ENCODE results near the gene SLC4A8.
"Not testable (repeated sequence)": the region's sequence is repeated elsewhere in the genome, so short reads cannot be mapped to it uniquely, and the experiment has no call there.

SLC4A8 gene

GRCh38 chr12:51496895-51497294 lies 72.3 kb downstream of the SLC4A8 start:
- Histone ChIP-seq H3K4me3 (ENCODE audit: low read length) (no peak overlapping the region), H3K9ac (ENCODE audit: low read length) (no peak overlapping the region), H3K27me3 (ENCODE audit: control insufficient read depth, insufficient read depth, low read length) (no peaks in the 10 kb centered on the region), H3K9me3 (ENCODE audit: control insufficient read depth, low read depth, low read length) (no peaks in the 10 kb centered on the region), H3K36me3 (ENCODE audit: control insufficient read depth, low read depth, low read length) (peaks cover 5% of the 10 kb centered on the region), H3K27ac (ENCODE audit: low read length) (no peak overlapping the region), H3K4me1 (ENCODE audit: control insufficient read depth, low read depth, low read length) (no peaks in the 10 kb centered on the region)

DNA sequence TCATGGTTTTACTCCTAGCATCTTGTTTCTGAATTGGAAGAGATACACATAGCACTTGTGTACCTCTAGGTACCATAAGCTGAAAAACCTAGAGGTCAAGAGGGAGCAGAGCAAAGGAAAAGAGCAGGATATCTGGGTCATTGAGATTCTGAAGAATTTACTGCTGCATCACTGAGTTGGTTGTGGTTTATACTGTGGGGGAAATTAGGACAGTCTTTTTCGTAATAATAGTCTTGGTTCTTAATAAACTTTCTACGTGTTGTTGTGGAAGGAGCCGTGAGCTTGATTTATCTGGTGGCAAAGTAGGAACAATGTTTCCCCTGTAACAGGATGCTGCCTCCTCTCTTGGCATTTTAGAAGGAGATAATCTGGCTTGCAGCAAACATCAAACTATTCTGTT lies 80.2 kb downstream of the SLC4A8 start:
- no peaks in the 10 kb centered on the region for H3K4me1 ChIP-seq (ENCODE audit: control insufficient read depth, low read depth, low read length)
- H3K4me3 ChIP-seq (ENCODE audit: low read length) = no peak overlapping the region
- no peak overlapping the region for H3K27ac ChIP-seq (ENCODE audit: low read length)
- H3K36me3 ChIP-seq (ENCODE audit: control insufficient read depth, low read depth, low read length) = peaks cover 3% of the 10 kb centered on the region
- no peaks in the 10 kb centered on the region for H3K27me3 ChIP-seq (ENCODE audit: control insufficient read depth, insufficient read depth, low read length)
- H3K9me3 ChIP-seq (ENCODE audit: control insufficient read depth, low read depth, low read length) = no peaks in the 10 kb centered on the region
- H3K9ac ChIP-seq (ENCODE audit: low read length) = no peak overlapping the region

- Histone ChIP-seq H3K4me3 (ENCODE audit: low read length) (no peak overlapping the region), H3K9me3 (ENCODE audit: control insufficient read depth, low read depth, low read length) (no peaks in the 10 kb centered on the region), H3K4me1 (ENCODE audit: control insufficient read depth, low read depth, low read length) (no peaks in the 10 kb centered on the region), H3K36me3 (ENCODE audit: control insufficient read depth, low read depth, low read length) (peaks cover 3% of the 10 kb centered on the region), H3K27ac (ENCODE audit: low read length) (no peak overlapping the region), H3K9ac (ENCODE audit: low read length) (no peak overlapping the region), H3K27me3 (ENCODE audit: control insufficient read depth, insufficient read depth, low read length) (no peaks in the 10 kb centered on the region)
Observed at GRCh38 chr12:51505360-51506105, 80.9 kb downstream of the SLC4A8 start.

DNA sequence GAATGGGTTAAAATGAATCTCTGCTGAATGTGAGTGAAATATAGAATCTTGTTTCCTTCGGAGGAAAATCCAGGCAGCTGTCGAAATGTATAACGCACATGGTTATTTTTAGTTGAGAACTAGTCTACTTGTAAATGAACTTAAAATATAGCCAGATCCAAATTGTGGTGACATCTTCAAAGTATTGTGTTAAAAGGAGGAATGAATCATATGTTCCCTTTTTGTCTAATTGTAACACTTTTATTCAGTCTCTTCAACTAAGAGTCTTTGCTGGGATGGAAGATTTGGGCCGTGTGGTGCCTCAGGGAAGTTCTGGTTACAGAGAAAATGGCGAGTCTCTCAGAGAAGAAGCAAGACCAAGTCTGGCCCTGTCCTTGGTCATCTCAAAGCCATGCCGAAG lies 82.5 kb downstream of the SLC4A8 start:
- H3K27me3 ChIP-seq (ENCODE audit: control insufficient read depth, insufficient read depth, low read length) = no peaks in the 10 kb centered on the region
- H3K9ac ChIP-seq (ENCODE audit: low read length) = no peak overlapping the region
- H3K36me3 ChIP-seq (ENCODE audit: control insufficient read depth, low read depth, low read length) = peaks cover 6% of the 10 kb centered on the region
- H3K27ac ChIP-seq (ENCODE audit: low read length) = no peak overlapping the region
- no peaks in the 10 kb centered on the region for H3K9me3 ChIP-seq (ENCODE audit: control insufficient read depth, low read depth, low read length)
- H3K4me3 ChIP-seq (ENCODE audit: low read length) = no peak overlapping the region
- no peaks in the 10 kb centered on the region for H3K4me1 ChIP-seq (ENCODE audit: control insufficient read depth, low read depth, low read length)

DNA sequence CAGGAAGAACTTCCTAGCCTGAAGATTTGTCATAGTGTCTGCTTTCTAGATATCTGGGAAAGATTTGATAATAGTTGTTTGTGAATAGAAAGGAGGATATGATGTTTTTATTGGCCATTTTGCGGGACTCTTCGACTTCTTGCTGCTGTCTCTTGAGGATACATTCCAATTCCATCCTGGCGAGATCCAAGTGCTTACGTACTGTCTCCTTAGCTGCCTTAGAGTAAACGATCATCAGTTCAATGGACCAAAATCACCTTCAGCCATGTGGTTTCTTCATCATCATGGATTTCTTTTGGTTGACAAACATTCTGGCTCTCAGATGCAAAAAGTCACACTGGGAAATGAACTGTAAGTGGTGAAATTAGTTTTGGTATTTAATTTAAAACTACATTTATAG lies 83.7 kb downstream of the SLC4A8 start:
- no peaks in the 10 kb centered on the region for H3K9me3 ChIP-seq (ENCODE audit: control insufficient read depth, low read depth, low read length)

DNA sequence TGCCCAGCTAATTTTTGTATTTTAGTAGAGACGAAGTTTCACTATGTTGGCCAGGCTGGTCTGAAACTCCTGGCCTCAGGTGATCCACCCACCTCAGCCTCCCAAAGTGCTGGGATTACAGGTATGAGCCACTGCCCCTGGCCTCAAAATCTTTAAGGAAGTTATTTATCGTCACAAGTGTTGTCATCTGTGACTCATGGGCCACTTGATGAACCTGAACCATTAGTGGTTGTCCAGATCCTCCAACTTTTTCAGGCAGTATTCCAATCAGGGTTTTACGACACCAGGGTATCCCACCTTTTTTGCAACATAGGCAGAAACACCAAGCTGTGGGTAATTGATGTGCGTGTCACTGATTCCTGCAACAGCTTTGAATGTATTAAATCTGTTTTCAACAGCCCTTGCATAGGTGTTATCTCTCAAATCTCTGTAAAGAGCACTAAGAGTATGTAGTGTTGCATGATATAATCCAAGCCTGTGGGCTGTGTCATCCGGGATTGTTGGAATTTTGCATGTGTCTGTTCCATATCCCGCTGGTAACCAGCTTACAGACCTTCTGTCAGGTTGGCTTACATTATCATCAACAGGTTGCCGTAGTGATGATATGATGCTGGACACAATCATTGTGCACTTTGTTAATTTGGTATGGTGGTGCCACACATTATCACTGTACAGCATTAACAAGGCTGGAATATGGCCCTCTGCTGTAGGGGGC lies 87.1 kb downstream of the SLC4A8 start:
- Histone ChIP-seq H3K27me3 (ENCODE audit: control insufficient read depth, insufficient read depth, low read length) (no peaks in the 10 kb centered on the region), H3K27ac (ENCODE audit: low read length) (no peak overlapping the region)

More for the DNA sequence above, 83.7 kb downstream of the SLC4A8 start:
- Histone ChIP-seq H3K27ac (ENCODE audit: low read length) (no peak overlapping the region), H3K9ac (ENCODE audit: low read length) (no peak overlapping the region), H3K27me3 (ENCODE audit: control insufficient read depth, insufficient read depth, low read length) (no peaks in the 10 kb centered on the region), H3K4me3 (ENCODE audit: low read length) (no peak overlapping the region), H3K36me3 (ENCODE audit: control insufficient read depth, low read depth, low read length) (peaks cover 6% of the 10 kb centered on the region), H3K4me1 (ENCODE audit: control insufficient read depth, low read depth, low read length) (no peaks in the 10 kb centered on the region)

DNA sequence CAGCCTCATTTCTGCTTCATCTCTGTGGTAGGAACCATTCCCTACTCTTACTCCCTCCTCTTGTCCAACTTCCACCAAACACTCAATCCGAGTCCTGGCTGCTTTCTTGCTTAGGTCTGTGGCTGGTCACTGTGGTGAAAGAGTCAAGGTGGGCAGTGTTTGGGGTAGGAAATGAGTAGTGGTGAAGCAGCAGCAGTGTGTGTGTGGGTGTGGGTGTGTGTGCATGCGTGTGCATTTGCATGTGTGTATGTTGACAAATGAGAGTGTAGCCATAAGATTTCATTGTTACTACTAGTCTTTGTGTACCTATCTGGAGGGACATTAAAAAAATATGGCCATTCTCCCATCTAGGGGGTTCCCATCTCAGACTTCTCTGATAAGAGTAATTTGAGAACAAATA lies 87.8 kb downstream of the SLC4A8 start:
- H3K4me3 ChIP-seq (ENCODE audit: low read length) = no peak overlapping the region
- no peaks in the 10 kb centered on the region for H3K4me1 ChIP-seq (ENCODE audit: control insufficient read depth, low read depth, low read length)
- no peak overlapping the region for H3K9ac ChIP-seq (ENCODE audit: low read length)
- no peaks in the 10 kb centered on the region for H3K9me3 ChIP-seq (ENCODE audit: control insufficient read depth, low read depth, low read length)
- no peaks in the 10 kb centered on the region for H3K27me3 ChIP-seq (ENCODE audit: control insufficient read depth, insufficient read depth, low read length)
- H3K27ac ChIP-seq (ENCODE audit: low read length) = no peak overlapping the region
- H3K36me3 ChIP-seq (ENCODE audit: control insufficient read depth, low read depth, low read length) = peaks cover 6% of the 10 kb centered on the region

More for the DNA sequence above, 87.1 kb downstream of the SLC4A8 start:
- H3K36me3 ChIP-seq (ENCODE audit: control insufficient read depth, low read depth, low read length) = peaks cover 6% of the 10 kb centered on the region
- H3K4me1 ChIP-seq (ENCODE audit: control insufficient read depth, low read depth, low read length) = no peaks in the 10 kb centered on the region
- no peak overlapping the region for H3K9ac ChIP-seq (ENCODE audit: low read length)
- no peaks in the 10 kb centered on the region for H3K9me3 ChIP-seq (ENCODE audit: control insufficient read depth, low read depth, low read length)
- no peak overlapping the region for H3K4me3 ChIP-seq (ENCODE audit: low read length)

GRCh38 chr12:51515037-51515436 lies 90.4 kb downstream of the SLC4A8 start:
- H3K36me3 ChIP-seq (ENCODE audit: control insufficient read depth, low read depth, low read length) = not testable (repeated sequence)

DNA sequence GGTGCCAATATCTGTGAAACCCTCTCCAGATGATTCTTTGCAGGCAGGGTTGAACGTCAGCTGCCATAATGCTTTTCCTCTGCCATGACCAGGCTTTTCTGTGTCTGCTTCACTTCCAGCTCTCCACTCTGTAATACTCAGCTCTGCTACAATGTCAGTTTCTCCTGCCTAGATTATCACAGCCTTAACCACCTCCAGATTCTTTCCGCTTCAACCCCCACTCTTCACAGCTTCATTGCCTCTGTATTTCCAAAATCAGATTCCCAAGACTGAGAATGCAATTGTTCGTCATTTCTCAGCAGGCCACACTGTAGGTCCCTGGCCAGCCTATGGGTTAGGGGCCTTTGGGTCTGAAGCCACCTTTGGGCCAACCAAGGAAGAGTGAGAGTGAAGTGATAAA lies 92.7 kb downstream of the SLC4A8 start:
- H3K4me3 ChIP-seq (ENCODE audit: low read length) = no peak overlapping the region
- no peaks in the 10 kb centered on the region for H3K27me3 ChIP-seq (ENCODE audit: control insufficient read depth, insufficient read depth, low read length)
- no peak overlapping the region for H3K27ac ChIP-seq (ENCODE audit: low read length)
- H3K9ac ChIP-seq (ENCODE audit: low read length) = no peak overlapping the region
- no peaks in the 10 kb centered on the region for H3K4me1 ChIP-seq (ENCODE audit: control insufficient read depth, low read depth, low read length)
- no peaks in the 10 kb centered on the region for H3K9me3 ChIP-seq (ENCODE audit: control insufficient read depth, low read depth, low read length)
- H3K36me3 ChIP-seq (ENCODE audit: control insufficient read depth, low read depth, low read length) = no peaks in the 10 kb centered on the region

More at GRCh38 chr12:51515037-51515436, 90.4 kb downstream of the SLC4A8 start:
- H3K27ac ChIP-seq (ENCODE audit: low read length); H3K9me3 ChIP-seq (ENCODE audit: control insufficient read depth, low read depth, low read length); H3K27me3 ChIP-seq (ENCODE audit: control insufficient read depth, insufficient read depth, low read length); H3K9ac ChIP-seq (ENCODE audit: low read length); H3K4me3 ChIP-seq (ENCODE audit: low read length); H3K4me1 ChIP-seq (ENCODE audit: control insufficient read depth, low read depth, low read length): not testable (repeated sequence)

DNA sequence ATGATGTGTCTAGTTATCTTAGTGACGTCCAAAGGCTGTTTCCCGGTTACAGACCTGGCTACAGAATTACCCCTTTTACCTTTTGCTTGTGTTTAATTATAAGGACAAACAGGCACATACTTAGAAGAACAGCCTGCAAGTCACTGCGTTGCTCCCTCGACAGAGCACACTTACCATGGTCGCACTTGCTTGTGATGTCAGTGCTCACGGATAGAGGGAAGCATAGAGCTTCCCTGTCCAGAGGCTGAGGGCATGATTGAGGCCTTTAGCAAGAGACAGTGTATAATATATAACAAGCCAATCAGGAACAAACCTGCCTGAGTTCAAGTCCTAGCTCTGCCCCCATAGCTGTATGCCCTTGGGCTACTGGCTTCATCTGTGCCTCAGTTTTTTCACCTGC lies 93.2 kb downstream of the SLC4A8 start:
- Histone ChIP-seq H3K27me3 (ENCODE audit: control insufficient read depth, insufficient read depth, low read length) (no peaks in the 10 kb centered on the region), H3K36me3 (ENCODE audit: control insufficient read depth, low read depth, low read length) (no peaks in the 10 kb centered on the region), H3K9me3 (ENCODE audit: control insufficient read depth, low read depth, low read length) (no peaks in the 10 kb centered on the region), H3K4me1 (ENCODE audit: control insufficient read depth, low read depth, low read length) (no peaks in the 10 kb centered on the region), H3K9ac (ENCODE audit: low read length) (no peak overlapping the region), H3K4me3 (ENCODE audit: low read length) (no peak overlapping the region), H3K27ac (ENCODE audit: low read length) (no peak overlapping the region)

GRCh38 chr12:51519755-51520154 lies 95.1 kb downstream of the SLC4A8 start:
- Histone ChIP-seq H3K4me1 (ENCODE audit: control insufficient read depth, low read depth, low read length) (no peaks in the 10 kb centered on the region), H3K27ac (ENCODE audit: low read length) (no peak overlapping the region), H3K36me3 (ENCODE audit: control insufficient read depth, low read depth, low read length) (no peaks in the 10 kb centered on the region), H3K27me3 (ENCODE audit: control insufficient read depth, insufficient read depth, low read length) (no peaks in the 10 kb centered on the region), H3K4me3 (ENCODE audit: low read length) (no peak overlapping the region), H3K9ac (ENCODE audit: low read length) (no peak overlapping the region), H3K9me3 (ENCODE audit: control insufficient read depth, low read depth, low read length) (no peaks in the 10 kb centered on the region)
